WTC11 (cell line): Measurements from ENCODE around the gene GDF2. TPM values are rescaled to one million over a fixed set of nuclear protein-coding genes. Genes with fewer than 3 reads are reported as not detected.

Experiments
- ATAC-seq: fragments of 200-7000 bp; cut with Tn5 transposase; 2 replicates; pipeline ENCODE4 v1.10.0; 2021; ENCODE audit warnings: mild to moderate bottlenecking, moderate library complexity
- CTCF ChIA-PET: fragments of 300-600 bp; sonication (Branson Sonifier 250); formaldehyde crosslinking; loops from one replicate; lab custom pipeline; 2021; ENCODE audit warnings: antibody characterized with exemption; lab: Charles Lee
- POLR2A ChIA-PET: fragments of 350-600 bp; sonication (Branson Sonifier 250); formaldehyde crosslinking; loops from one replicate; lab custom pipeline; 2021; ENCODE audit warnings: antibody characterized with exemption; lab: Charles Lee
- DNase-seq: peaks from one replicate; pipeline ENCODE4 v3.0.0; 2021; ENCODE audit warnings: low spot score
- H3K27ac Mint-ChIP-seq: 2 replicates; pipeline ENCODE4 v1.8.0; 2021; ENCODE audit warnings: mixed read lengths
- H3K27me3 Mint-ChIP-seq: 2 replicates; pipeline ENCODE4 v1.8.0; 2021; ENCODE audit warnings: low read depth, mild to moderate bottlenecking, moderate library complexity, mixed read lengths
- H3K36me3 Mint-ChIP-seq: 2 replicates; pipeline ENCODE4 v1.8.0; 2021; ENCODE audit warnings: mixed read lengths
- H3K4me1 Mint-ChIP-seq: 2 replicates; pipeline ENCODE4 v1.8.0; 2022; ENCODE audit warnings: mixed read lengths
- H3K4me3 Mint-ChIP-seq: 2 replicates; pipeline ENCODE4 v1.8.0; 2021; ENCODE audit warnings: mild to moderate bottlenecking, moderate library complexity, mixed read lengths
- H3K9me3 Mint-ChIP-seq: 2 replicates; pipeline ENCODE4 v1.8.0; 2021; ENCODE audit warnings: mixed read lengths
- CBFB ChIP-seq: sonication (generic); formaldehyde crosslinking; IDR thresholded peaks from 2 replicates; pipeline ENCODE4 v1.8.1; 2022; ENCODE audit warnings: mild to moderate bottlenecking, low read depth, missing genetic modification reagents
- ETV6 ChIP-seq: sonication (generic); formaldehyde crosslinking; IDR thresholded peaks from 2 replicates; pipeline ENCODE4 v1.8.1; 2022; ENCODE audit warnings: mild to moderate bottlenecking, missing genetic modification reagents
- GABPB1 ChIP-seq: sonication (generic); formaldehyde crosslinking; IDR thresholded peaks from 2 replicates; pipeline ENCODE4 v1.8.1; 2023; ENCODE audit warnings: mild to moderate bottlenecking, missing genetic modification reagents
- GTF2I ChIP-seq: fragments of 250-450 bp; sonication (Bioruptor Pico); conservative IDR thresholded peaks from 2 replicates; pipeline ENCODE4 v1.4.0; 2021; ENCODE audit warnings: mild to moderate bottlenecking
- IRF2 ChIP-seq: sonication (generic); formaldehyde crosslinking; IDR thresholded peaks from 2 replicates; pipeline ENCODE4 v1.8.0; 2022; ENCODE audit warnings: low read depth, missing genetic modification reagents, borderline replicate concordance
- NFYB ChIP-seq: sonication (generic); formaldehyde crosslinking; conservative IDR thresholded peaks from 2 replicates; pipeline ENCODE4 v1.8.0; 2022; ENCODE audit warnings: low read depth, missing genetic modification reagents
- NR2C2 ChIP-seq: sonication (generic); formaldehyde crosslinking; IDR thresholded peaks from 2 replicates; pipeline ENCODE4 v1.8.0; 2022; ENCODE audit warnings: mild to moderate bottlenecking, missing genetic modification reagents
- NR3C1 ChIP-seq: sonication (generic); formaldehyde crosslinking; conservative IDR thresholded peaks from 2 replicates; pipeline ENCODE4 v1.8.1; 2023; ENCODE audit warnings: low read depth, mild to moderate bottlenecking, missing genetic modification reagents
- OVOL2 ChIP-seq: fragments of 250-450 bp; sonication (Bioruptor Pico); IDR thresholded peaks from 2 replicates; pipeline ENCODE4 v1.9.0; 2021; ENCODE audit warnings: mild to moderate bottlenecking, borderline replicate concordance
- PRRX2 ChIP-seq: fragments of 250-450 bp; sonication (Bioruptor Pico); IDR thresholded peaks from 2 replicates; pipeline ENCODE4 v1.8.0; 2021; ENCODE audit warnings: mild to moderate bottlenecking
- RELA ChIP-seq: sonication (generic); formaldehyde crosslinking; IDR thresholded peaks from 2 replicates; pipeline ENCODE4 v1.8.1; 2022; ENCODE audit warnings: missing genetic modification reagents, mild to moderate bottlenecking, borderline replicate concordance
- RORB ChIP-seq: fragments of 250-450 bp; sonication (Bioruptor Pico); IDR thresholded peaks from 2 replicates; pipeline ENCODE4 v1.9.0; 2021; ENCODE audit warnings: mild to moderate bottlenecking
- TEAD1 ChIP-seq: sonication (generic); formaldehyde crosslinking; IDR thresholded peaks from 2 replicates; pipeline ENCODE4 v1.8.0; 2022; ENCODE audit warnings: mild to moderate bottlenecking, missing genetic modification reagents
- TEAD4 ChIP-seq: sonication (generic); formaldehyde crosslinking; IDR thresholded peaks from 2 replicates; pipeline ENCODE4 v1.8.0; 2022; ENCODE audit warnings: mild to moderate bottlenecking, missing genetic modification reagents
- ZNF219 ChIP-seq: sonication (generic); formaldehyde crosslinking; IDR thresholded peaks from 2 replicates; pipeline ENCODE4 v1.8.0; 2023; ENCODE audit warnings: missing genetic modification reagents, mild to moderate bottlenecking, borderline replicate concordance
- total RNA-seq: library from RNA; stranded (reverse); gene quantifications from 3 replicates; pipeline ENCODE4 v1.2.3, GENCODE V29; 2021
- TF ChIP-seq, protein P1 (sequence below): sonication (generic); formaldehyde crosslinking; IDR thresholded peaks from 2 replicates; pipeline ENCODE4 v1.8.0; 2022; ENCODE audit warnings: mild to moderate bottlenecking, missing genetic modification reagents
- TF ChIP-seq, protein P2 (sequence below): fragments of 250-450 bp; sonication (Bioruptor Pico); IDR thresholded peaks from 2 replicates; pipeline ENCODE4 v1.9.0; 2021; ENCODE audit warnings: mild to moderate bottlenecking
- TF ChIP-seq, protein P3 (sequence below): fragments of 250-450 bp; sonication (Bioruptor Pico); IDR thresholded peaks from 2 replicates; pipeline ENCODE4 v2.1.2; 2022; ENCODE audit warnings: mild to moderate bottlenecking, moderate library complexity
- TF ChIP-seq, protein P4 (sequence below): sonication (generic); formaldehyde crosslinking; IDR thresholded peaks from 2 replicates; pipeline ENCODE4 v1.8.1; 2023; ENCODE audit warnings: mild to moderate bottlenecking, missing genetic modification reagents, moderate library complexity
- TF ChIP-seq, protein P5 (sequence below): sonication (generic); formaldehyde crosslinking; IDR thresholded peaks from 2 replicates; pipeline ENCODE4 v1.8.1; 2022; ENCODE audit warnings: low read depth, mild to moderate bottlenecking, moderate library complexity, missing genetic modification reagents, borderline replicate concordance

Gene GDF2
- total RNA-seq, 1 experiment from 2014 or later: not detected

DNA sequence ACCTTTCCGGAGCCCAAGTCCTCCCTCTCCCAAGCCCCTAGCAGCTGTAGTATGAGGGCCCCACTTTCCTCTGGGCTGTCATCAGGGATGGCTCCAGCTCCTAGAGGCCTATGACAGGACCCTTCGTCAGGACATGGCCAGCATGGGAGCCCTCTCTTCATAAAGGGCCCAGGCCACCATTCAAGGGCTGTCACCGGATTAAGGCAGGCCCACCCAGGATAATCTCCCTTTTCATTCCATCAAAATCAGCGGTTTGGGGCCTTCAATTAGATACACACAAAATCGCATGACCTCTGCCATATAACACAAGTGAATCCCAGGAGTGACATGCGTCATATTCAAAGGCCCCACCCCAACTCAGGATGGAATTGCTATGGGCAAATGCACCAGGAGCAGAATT is 34.4 kb upstream of the GDF2 start (continued):
- no peak for TF ChIP-seq RORB (CRISPR knock-in tag)
- TF ChIP-seq, protein P1, sequence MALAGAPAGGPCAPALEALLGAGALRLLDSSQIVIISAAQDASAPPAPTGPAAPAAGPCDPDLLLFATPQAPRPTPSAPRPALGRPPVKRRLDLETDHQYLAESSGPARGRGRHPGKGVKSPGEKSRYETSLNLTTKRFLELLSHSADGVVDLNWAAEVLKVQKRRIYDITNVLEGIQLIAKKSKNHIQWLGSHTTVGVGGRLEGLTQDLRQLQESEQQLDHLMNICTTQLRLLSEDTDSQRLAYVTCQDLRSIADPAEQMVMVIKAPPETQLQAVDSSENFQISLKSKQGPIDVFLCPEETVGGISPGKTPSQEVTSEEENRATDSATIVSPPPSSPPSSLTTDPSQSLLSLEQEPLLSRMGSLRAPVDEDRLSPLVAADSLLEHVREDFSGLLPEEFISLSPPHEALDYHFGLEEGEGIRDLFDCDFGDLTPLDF (CRISPR knock-in tag): no peak

DNA sequence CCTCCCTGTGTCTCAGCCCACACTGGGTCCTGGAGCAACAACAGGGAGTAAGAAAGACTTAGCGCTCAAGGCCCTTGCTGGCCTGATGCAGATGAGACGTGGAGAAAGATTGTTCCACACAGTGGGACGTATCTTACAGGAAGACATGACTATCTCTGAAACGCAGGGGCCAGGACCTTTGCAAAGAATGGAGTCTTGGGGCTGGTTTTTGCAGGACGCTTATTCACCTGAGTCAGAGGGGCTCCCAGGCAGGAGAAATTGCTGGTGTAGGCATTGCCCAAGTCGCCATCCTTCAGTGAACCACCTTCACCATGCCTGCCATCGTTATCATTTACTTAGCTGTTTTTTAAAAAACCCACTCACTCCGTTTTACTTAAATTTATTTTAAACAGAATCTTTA is 34.0 kb upstream of the GDF2 start:
- CTCF ChIA-PET: interaction anchor here (1.0 to 3.6 kb wide), 3 partner anchors 28 to 264 kb away, joined by 3 to 26 read pairs (median 4); no protein-coding TSS in a partner anchor
- POLR2A ChIA-PET: no interaction called here
- no peak for TF ChIP-seq RELA (CRISPR knock-in tag)
- TF ChIP-seq, protein P2, sequence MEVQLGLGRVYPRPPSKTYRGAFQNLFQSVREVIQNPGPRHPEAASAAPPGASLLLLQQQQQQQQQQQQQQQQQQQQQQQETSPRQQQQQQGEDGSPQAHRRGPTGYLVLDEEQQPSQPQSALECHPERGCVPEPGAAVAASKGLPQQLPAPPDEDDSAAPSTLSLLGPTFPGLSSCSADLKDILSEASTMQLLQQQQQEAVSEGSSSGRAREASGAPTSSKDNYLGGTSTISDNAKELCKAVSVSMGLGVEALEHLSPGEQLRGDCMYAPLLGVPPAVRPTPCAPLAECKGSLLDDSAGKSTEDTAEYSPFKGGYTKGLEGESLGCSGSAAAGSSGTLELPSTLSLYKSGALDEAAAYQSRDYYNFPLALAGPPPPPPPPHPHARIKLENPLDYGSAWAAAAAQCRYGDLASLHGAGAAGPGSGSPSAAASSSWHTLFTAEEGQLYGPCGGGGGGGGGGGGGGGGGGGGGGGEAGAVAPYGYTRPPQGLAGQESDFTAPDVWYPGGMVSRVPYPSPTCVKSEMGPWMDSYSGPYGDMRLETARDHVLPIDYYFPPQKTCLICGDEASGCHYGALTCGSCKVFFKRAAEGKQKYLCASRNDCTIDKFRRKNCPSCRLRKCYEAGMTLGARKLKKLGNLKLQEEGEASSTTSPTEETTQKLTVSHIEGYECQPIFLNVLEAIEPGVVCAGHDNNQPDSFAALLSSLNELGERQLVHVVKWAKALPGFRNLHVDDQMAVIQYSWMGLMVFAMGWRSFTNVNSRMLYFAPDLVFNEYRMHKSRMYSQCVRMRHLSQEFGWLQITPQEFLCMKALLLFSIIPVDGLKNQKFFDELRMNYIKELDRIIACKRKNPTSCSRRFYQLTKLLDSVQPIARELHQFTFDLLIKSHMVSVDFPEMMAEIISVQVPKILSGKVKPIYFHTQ (CRISPR knock-in tag): no peak
- no peak for TF ChIP-seq NR2C2 (CRISPR knock-in tag)
- TF ChIP-seq ETV6 (CRISPR knock-in tag): no peak
- no peak for TF ChIP-seq ZNF219 (CRISPR knock-in tag)
- TF ChIP-seq PRRX2: no peak
- no peak for TF ChIP-seq NFYB (CRISPR knock-in tag)
- no peak for TF ChIP-seq TEAD1 (CRISPR knock-in tag)
- TF ChIP-seq, protein P3, sequence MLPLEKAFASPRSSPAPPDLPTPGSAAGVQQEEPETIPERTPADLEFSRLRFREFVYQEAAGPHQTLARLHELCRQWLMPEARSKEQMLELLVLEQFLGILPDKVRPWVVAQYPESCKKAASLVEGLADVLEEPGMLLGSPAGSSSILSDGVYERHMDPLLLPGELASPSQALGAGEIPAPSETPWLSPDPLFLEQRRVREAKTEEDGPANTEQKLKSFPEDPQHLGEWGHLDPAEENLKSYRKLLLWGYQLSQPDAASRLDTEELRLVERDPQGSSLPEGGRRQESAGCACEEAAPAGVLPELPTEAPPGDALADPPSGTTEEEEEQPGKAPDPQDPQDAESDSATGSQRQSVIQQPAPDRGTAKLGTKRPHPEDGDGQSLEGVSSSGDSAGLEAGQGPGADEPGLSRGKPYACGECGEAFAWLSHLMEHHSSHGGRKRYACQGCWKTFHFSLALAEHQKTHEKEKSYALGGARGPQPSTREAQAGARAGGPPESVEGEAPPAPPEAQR (CRISPR knock-in tag): no peak
- TF ChIP-seq GTF2I (CRISPR knock-in tag): no peak
- TF ChIP-seq, protein P4, sequence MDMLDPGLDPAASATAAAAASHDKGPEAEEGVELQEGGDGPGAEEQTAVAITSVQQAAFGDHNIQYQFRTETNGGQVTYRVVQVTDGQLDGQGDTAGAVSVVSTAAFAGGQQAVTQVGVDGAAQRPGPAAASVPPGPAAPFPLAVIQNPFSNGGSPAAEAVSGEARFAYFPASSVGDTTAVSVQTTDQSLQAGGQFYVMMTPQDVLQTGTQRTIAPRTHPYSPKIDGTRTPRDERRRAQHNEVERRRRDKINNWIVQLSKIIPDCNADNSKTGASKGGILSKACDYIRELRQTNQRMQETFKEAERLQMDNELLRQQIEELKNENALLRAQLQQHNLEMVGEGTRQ (CRISPR knock-in tag): no peak
- no peak for TF ChIP-seq GABPB1 (CRISPR knock-in tag)
- TF ChIP-seq TEAD4: no peak
- no peak for TF ChIP-seq NR3C1
- no peak for TF ChIP-seq IRF2 (CRISPR knock-in tag)
- H3K36me3 Mint-ChIP-seq: no peaks in the 10 kb centered on the region
- no peak overlapping the region for H3K27ac Mint-ChIP-seq
- no peaks in the 10 kb centered on the region for H3K4me1 Mint-ChIP-seq
- DNase-seq (no peak), ATAC-seq (no peak)
- H3K4me3 Mint-ChIP-seq: no peak overlapping the region
- H3K9me3 Mint-ChIP-seq: no peaks in the 10 kb centered on the region
- 0 out of 2 replicates have a peak, but pooled peaks cover 3% of the 10 kb centered on the region for H3K27me3 Mint-ChIP-seq

DNA sequence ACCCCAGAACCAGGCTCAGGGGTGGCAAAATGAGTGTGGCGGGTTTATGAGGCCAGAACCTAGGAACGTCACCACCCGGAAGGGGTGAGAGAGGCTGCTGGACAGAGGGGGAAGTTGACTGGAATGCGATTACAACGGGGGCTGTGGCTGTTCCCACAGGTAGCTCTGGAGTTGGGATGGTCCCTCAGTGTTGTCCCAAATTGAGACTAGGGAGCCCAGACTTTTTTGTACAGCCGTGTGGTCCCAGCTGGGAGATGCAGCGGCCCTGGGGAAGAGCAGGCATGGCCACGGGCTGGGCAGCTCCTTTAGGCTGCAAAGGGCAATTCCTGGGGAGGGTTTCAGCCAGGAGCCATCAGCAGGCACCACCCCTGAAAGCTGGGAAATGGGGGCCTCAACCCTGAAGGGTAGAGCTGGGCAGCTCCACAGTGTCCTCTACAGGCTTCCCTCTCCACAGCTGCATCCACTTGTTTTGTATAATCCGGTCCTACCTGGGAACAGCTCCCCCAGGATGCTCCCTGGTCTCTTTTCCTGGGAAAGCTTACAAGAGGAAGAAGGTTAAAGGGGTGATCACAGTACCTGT is 33.2 kb upstream of the GDF2 start:
- no peak overlapping the region for H3K4me3 Mint-ChIP-seq
- H3K4me1 Mint-ChIP-seq: no peaks in the 10 kb centered on the region
- CTCF ChIA-PET: interaction anchor here (0.5 to 3.6 kb wide), 9 partner anchors 9 to 294 kb away, joined by 3 to 26 read pairs (median 4); partner anchors contain the start of gene GDF10
- H3K27me3 Mint-ChIP-seq: 0 out of 2 replicates have a peak, but pooled peaks cover 3% of the 10 kb centered on the region
- H3K36me3 Mint-ChIP-seq: no peaks in the 10 kb centered on the region
- ATAC-seq (peak; percentile 62), DNase-seq (no peak)
- no peak overlapping the region for H3K27ac Mint-ChIP-seq
- POLR2A ChIA-PET: no interaction called here
- H3K9me3 Mint-ChIP-seq: no peaks in the 10 kb centered on the region
- TF ChIP-seq, protein P5, sequence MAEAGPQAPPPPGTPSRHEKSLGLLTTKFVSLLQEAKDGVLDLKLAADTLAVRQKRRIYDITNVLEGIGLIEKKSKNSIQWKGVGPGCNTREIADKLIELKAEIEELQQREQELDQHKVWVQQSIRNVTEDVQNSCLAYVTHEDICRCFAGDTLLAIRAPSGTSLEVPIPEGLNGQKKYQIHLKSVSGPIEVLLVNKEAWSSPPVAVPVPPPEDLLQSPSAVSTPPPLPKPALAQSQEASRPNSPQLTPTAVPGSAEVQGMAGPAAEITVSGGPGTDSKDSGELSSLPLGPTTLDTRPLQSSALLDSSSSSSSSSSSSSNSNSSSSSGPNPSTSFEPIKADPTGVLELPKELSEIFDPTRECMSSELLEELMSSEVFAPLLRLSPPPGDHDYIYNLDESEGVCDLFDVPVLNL: no peak
- TF ChIP-seq NR3C1 (no peak), CBFB (CRISPR knock-in tag) (no peak), OVOL2 (CRISPR knock-in tag) (no peak), GTF2I (CRISPR knock-in tag) (no peak), ZNF219 (CRISPR knock-in tag) (no peak)
- TF ChIP-seq, protein P2 (CRISPR knock-in tag): no peak
